ENCODE results near the gene DPYSL4. TPM values are rescaled to one million over a fixed set of nuclear protein-coding genes. Genes with fewer than 3 reads are reported as not detected.

The DPYSL4 gene
- total and polyA plus RNA-seq, 2 of the 4 experiments (the other 2 are of a cell fraction) = 8.1 to 30.5 TPM

- H2BK20ac ChIP-seq (ENCODE audit: low read depth, low read length) = no peak overlapping the region
- H3K9me1 ChIP-seq (ENCODE audit: insufficient read depth, low read length) = no peaks in the 10 kb centered on the region
- no peak overlapping the region for H3K23ac ChIP-seq (ENCODE audit: low read depth, low read length)
- in situ Hi-C loops (cut with MboI; ENCODE audit: low sequenced_read_pairs) (no loop called here), intact Hi-C loops (cut with micrococcal nuclease) (no loop called here), dilution Hi-C loops (cut with HindIII; ENCODE audit: low sequenced_read_pairs, unreplicated experiment) (no loop called here)
- no peak overlapping the region for H2AK9ac ChIP-seq (replicated peaks; ENCODE audit: low read depth, low read length, poor library complexity)
- peaks cover 6% of the 10 kb centered on the region; the same call in 1 of the 2 replicates for H3K27me3 ChIP-seq (ENCODE audit: control insufficient read depth, insufficient read depth, low read length)
- no peak overlapping the region for H3K4me3 ChIP-seq (ENCODE audit: insufficient read depth, low read depth, low read length)
- H3K14ac ChIP-seq (replicated peaks; ENCODE audit: low read depth, low read length) = no peak overlapping the region
- H3K56ac ChIP-seq (ENCODE audit: extremely low read depth, insufficient read depth, low read length) = no peak overlapping the region
- no TSS peak for BruUV-seq (replicated peaks)
- H4K8ac ChIP-seq (ENCODE audit: low read depth in 2 of 2, low read length in 2 of 2) = no peak overlapping the region
- H2AK5ac ChIP-seq (ENCODE audit: low read depth, low read length) = no peak overlapping the region
- no peaks in the 10 kb centered on the region for H3K9me3 ChIP-seq (ENCODE audit: control insufficient read depth, insufficient read depth, low read length)
- H4K5ac ChIP-seq (ENCODE audit: low read depth, low read length) = no peak overlapping the region
- ATAC-seq (ENCODE audit: low read depth) (no peak), DNase-seq (no peak)
- no peak overlapping the region for H3K4me2 ChIP-seq (ENCODE audit: low read depth, low read length)
- no peak overlapping the region for H2AFZ ChIP-seq (replicated peaks; ENCODE audit: low read length, poor library complexity)
- no peak overlapping the region for H3K9ac ChIP-seq (ENCODE audit: low read depth, low read length)
- H3K4ac ChIP-seq (ENCODE audit: low read depth, low read length) = no peak overlapping the region
- no peaks in the 10 kb centered on the region for H3K36me3 ChIP-seq (ENCODE audit: control insufficient read depth, insufficient read depth, low read length)
- 80% methylated on average over 10 of the region's 42 CpGs; no CpG with 5 or more reads in 1 of the 2 experiments for WGBS, 2 experiments (ENCODE audit: extremely low coverage in 2 of 2, insufficient read length in 1 of 2)
- ChIA-PET POLR2A (ENCODE audit: unreplicated experiment) (no interaction called here), CTCF (no interaction called here)
- H2BK5ac ChIP-seq (ENCODE audit: low read depth, low read length, poor library complexity, severe bottlenecking) = no peak overlapping the region
- H4K20me1 ChIP-seq (ENCODE audit: insufficient read depth, low read length) = no peaks in the 10 kb centered on the region; the same call in 1 of the 2 replicates
- no peak for TF ChIP-seq FOS (IDR thresholded peaks at IDR 0.05; ENCODE audit: low read depth, low read length)
- TF ChIP-seq CHD1 (IDR thresholded peaks at IDR 0.05; ENCODE audit: low read depth, low read length) = no peak
- TF ChIP-seq MAFK (IDR thresholded peaks at IDR 0.05; ENCODE audit: low read depth, low read length) = no peak
- no peak for TF ChIP-seq CEBPB (IDR thresholded peaks at IDR 0.05; ENCODE audit: low read depth, low read length)
- TF ChIP-seq BHLHE40 (IDR thresholded peaks at IDR 0.05; ENCODE audit: low read depth, low read length) = no peak
- H3K27ac ChIP-seq (ENCODE audit: insufficient read depth, low read length) = no peak overlapping the region
- H3K18ac ChIP-seq (ENCODE audit: low read depth, low read length) = no peak overlapping the region
- H2BK15ac ChIP-seq (ENCODE audit: low read depth, low read length) = no peak overlapping the region
- no peaks in the 10 kb centered on the region for H3K4me1 ChIP-seq (ENCODE audit: control insufficient read depth, insufficient read depth, low read length)
- no peak overlapping the region for H2BK120ac ChIP-seq (ENCODE audit: low read depth, low read length)
- H4K91ac ChIP-seq (ENCODE audit: insufficient read depth, low read depth, low read length) = no peak overlapping the region
- H3K79me1 ChIP-seq (ENCODE audit: low read depth in 1 of 2, low read length in 2 of 2) = no peaks in the 10 kb centered on the region
Observed at GRCh38 chr10:132140167-132140925, 46.4 kb upstream of the DPYSL4 start.

Measured in IMR-90 (cell line).